ENCODE measurements around the gene MAP3K10. TPM values are rescaled to one million over a fixed set of nuclear protein-coding genes. Genes with fewer than 3 reads are reported as not detected.

MAP3K10 gene
- 17.3 TPM for total RNA-seq
- polyA plus RNA-seq (ENCODE audit: insufficient read depth, low read depth, low replicate concordance) = 15.0 TPM
- long read RNA-seq, donor 1 = 0 reads
- long read RNA-seq, donor 2 = 0 reads
- long read RNA-seq, donor 3, partial matches to known transcripts = 0 of 2 reads
- long read RNA-seq, donor 3, other reads (novel, unspliced or antisense) = 0 of 2 reads
- long read RNA-seq, donor 4 = 0 reads
- long read RNA-seq, donor 5 = 0 reads
- long read RNA-seq, donor 6 = 0 reads
- long read RNA-seq, donor 7, partial matches to known transcripts = 6 of 8 reads
- long read RNA-seq, donor 7, other reads (novel, unspliced or antisense) = 2 of 8 reads
- long read RNA-seq, donor 8, partial matches to known transcripts = 0 of 1 reads
- long read RNA-seq, donor 8, other reads (novel, unspliced or antisense) = 0 of 1 reads
- long read RNA-seq, donor 9 = 0 reads
- long read RNA-seq, donor 10, partial matches to known transcripts = 0 of 1 reads
- long read RNA-seq, donor 10, other reads (novel, unspliced or antisense) = 0 of 1 reads

DNA sequence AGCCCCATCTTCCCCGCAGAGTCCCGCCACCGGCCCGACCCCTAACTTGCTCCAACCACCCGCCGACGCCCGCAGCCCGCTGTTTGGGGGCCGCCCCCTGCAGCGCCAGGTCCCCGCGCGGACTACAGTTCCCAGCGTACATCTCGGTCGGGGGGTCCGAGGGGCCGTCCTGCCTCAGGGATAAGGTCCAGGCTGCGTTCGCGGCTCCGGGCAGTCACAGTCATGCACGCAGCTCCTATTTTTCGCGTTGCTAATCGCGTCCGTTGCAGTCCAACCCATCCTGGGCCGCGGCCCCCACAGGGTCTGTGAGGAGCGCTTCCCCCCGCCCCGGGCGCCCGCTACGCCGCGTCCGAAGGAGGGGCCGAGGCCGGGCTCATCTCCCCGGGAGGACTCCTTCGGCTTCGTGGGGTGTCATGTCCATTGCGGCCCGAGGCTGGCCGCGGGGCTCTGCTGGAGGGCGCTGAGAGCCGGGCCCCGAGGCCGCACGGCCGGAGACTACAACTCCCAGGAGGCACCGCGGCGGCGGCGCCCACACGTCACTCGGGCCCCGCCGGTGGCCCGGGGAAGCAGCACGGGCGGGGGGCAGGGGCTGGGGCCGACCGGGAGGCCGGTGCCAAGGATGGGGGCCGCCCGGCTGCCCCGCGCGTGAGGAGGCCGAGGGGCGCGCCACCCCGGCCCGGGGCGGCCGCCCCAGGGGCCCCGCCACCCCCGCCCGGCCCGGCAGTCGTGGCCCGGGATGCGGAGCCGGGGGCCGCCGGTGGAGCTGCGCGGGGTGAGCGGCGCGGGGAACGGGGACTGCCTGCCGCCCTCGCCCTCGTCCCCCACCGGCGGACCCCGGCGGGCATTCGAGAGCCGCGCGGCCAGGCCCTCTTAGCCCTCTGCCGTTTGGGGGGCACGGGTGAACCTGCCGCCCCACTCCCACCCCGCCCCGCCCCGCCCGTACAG, at the start of gene MAP3K10:
Gene MAP3K10 (plus strand): TSS at position 536 of the 945 bp plus-strand sequence. CDS start 606 bp downstream, outside the sequence.
- Histone ChIP-seq H3K27ac (ENCODE audit: low read depth in 2 of 2, low read length in 2 of 2) (peak within 1 kb of the TSS; percentile 77 to 93), H3K4me3 (ENCODE audit: low read length in 3 of 3) (peak within 1 kb of the TSS; percentile 58 to 85 (median 79)), H3K36me3 (ENCODE audit: control insufficient read depth in 2 of 3, insufficient read depth in 3 of 3, low read length in 3 of 3) (no peaks in the 10 kb centered on the region), H3K27me3 (ENCODE audit: control insufficient read depth, insufficient read depth, low read length) (no peaks in the 10 kb centered on the region), H3K9me3 (ENCODE audit: control insufficient read depth in 2 of 3, insufficient read depth in 1 of 3, low read length in 3 of 3) (no peaks in the 10 kb centered on the region), H3K9ac (ENCODE audit: low read length in 3 of 3) (peak within 1 kb of the TSS; percentile 45 to 90 (median 80)), H3K4me1 (ENCODE audit: control insufficient read depth in 2 of 3, insufficient read depth in 2 of 3, low read depth in 1 of 3, low read length in 3 of 3) (peaks cover 0 to 9% (median 0%) of the 10 kb centered on the region in 3 donors)
- FAIRE-seq (no peak), DNase-seq (peak; percentile 64 to 91 (median 77))
- intact Hi-C loops (cut with DNase I) = no loop called here
- TF ChIP-seq, protein P1, sequence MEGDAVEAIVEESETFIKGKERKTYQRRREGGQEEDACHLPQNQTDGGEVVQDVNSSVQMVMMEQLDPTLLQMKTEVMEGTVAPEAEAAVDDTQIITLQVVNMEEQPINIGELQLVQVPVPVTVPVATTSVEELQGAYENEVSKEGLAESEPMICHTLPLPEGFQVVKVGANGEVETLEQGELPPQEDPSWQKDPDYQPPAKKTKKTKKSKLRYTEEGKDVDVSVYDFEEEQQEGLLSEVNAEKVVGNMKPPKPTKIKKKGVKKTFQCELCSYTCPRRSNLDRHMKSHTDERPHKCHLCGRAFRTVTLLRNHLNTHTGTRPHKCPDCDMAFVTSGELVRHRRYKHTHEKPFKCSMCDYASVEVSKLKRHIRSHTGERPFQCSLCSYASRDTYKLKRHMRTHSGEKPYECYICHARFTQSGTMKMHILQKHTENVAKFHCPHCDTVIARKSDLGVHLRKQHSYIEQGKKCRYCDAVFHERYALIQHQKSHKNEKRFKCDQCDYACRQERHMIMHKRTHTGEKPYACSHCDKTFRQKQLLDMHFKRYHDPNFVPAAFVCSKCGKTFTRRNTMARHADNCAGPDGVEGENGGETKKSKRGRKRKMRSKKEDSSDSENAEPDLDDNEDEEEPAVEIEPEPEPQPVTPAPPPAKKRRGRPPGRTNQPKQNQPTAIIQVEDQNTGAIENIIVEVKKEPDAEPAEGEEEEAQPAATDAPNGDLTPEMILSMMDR (IDR thresholded peaks at IDR 0.05; ENCODE audit: borderline replicate concordance, extremely low read depth, insufficient read depth) = no peak

DNA sequence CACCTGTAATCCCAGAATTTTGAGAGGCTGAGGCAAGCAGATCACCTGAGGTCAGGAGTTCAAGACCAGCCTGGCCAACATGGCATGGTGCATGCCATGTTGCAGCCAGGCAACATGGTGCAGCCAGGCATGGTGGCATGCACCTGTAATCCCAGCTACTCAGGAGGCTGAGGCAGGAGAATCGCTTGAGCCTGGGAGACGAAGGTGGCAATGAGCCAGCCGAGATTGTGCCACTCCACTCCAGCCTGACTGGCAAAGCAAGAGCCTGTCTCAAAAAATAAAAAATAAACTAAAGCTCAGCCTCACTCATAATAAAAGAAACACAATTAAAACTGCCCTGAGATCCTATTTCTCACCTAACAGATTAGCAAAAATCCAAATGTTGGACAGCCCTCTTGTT, 49.7 kb upstream of the MAP3K10 start:
- intact Hi-C loops (cut with DNase I) = loop anchor here (5.0 kb wide), 1 partner anchor 81 kb away; no protein-coding TSS in a partner anchor
- peaks cover 0 to 3% (median 0%) of the 10 kb centered on the region in 3 donors for H3K9me3 ChIP-seq (ENCODE audit: control insufficient read depth in 2 of 3, insufficient read depth in 1 of 3, low read length in 3 of 3)
- no peak for DNase-seq
- H3K4me3 ChIP-seq (ENCODE audit: low read length in 3 of 3) = no peak overlapping the region
- TF ChIP-seq, protein P1 (IDR thresholded peaks at IDR 0.05; ENCODE audit: borderline replicate concordance, extremely low read depth, insufficient read depth) = no peak
- no peak overlapping the region for H3K27ac ChIP-seq (ENCODE audit: low read depth in 2 of 2, low read length in 2 of 2)
- H3K27me3 ChIP-seq (ENCODE audit: control insufficient read depth, insufficient read depth, low read length) = no peaks in the 10 kb centered on the region
- H3K9ac ChIP-seq (ENCODE audit: low read length in 3 of 3) = no peak overlapping the region
- H3K4me1 ChIP-seq (ENCODE audit: control insufficient read depth in 2 of 3, insufficient read depth in 2 of 3, low read depth in 1 of 3, low read length in 3 of 3) = no peaks in the 10 kb centered on the region
- no peaks in the 10 kb centered on the region for H3K36me3 ChIP-seq (ENCODE audit: control insufficient read depth in 2 of 3, insufficient read depth in 3 of 3, low read length in 3 of 3)
- FAIRE-seq = no peak

DNA sequence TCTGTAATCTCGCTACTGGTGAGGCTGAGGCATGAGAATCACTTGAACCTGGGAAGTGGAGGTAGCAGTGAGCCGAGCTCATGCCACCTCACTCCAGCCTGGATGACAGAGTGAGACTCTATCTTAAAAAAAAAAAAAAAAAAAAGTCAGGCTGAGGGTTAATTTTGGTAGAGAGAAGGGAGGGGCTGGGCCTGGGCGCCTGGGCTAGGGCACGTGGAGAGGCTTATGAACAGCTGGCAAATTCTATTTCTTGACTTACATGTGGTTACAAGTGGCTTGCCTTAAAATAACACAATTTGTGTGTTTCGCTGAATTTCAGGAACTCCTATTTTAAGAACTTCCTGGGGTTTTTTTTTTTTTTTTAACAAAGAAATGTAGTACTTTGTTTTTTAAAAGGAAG, 47.6 kb upstream of the MAP3K10 start:
- Histone ChIP-seq H3K9ac (ENCODE audit: low read length in 3 of 3) (no peak overlapping the region), H3K36me3 (ENCODE audit: control insufficient read depth in 2 of 3, insufficient read depth in 3 of 3, low read length in 3 of 3) (no peaks in the 10 kb centered on the region), H3K27ac (ENCODE audit: low read depth in 2 of 2, low read length in 2 of 2) (no peak overlapping the region), H3K4me3 (ENCODE audit: low read length in 3 of 3) (no peak overlapping the region), H3K9me3 (ENCODE audit: control insufficient read depth in 2 of 3, insufficient read depth in 1 of 3, low read length in 3 of 3) (peaks cover 0 to 2% (median 0%) of the 10 kb centered on the region in 3 donors), H3K27me3 (ENCODE audit: control insufficient read depth, insufficient read depth, low read length) (no peaks in the 10 kb centered on the region), H3K4me1 (ENCODE audit: control insufficient read depth in 2 of 3, insufficient read depth in 2 of 3, low read depth in 1 of 3, low read length in 3 of 3) (no peaks in the 10 kb centered on the region)
- no peak for FAIRE-seq
- no peak for DNase-seq
- intact Hi-C loops (cut with DNase I) = loop anchor here (5.0 kb wide), 1 partner anchor 79 kb away; no protein-coding TSS in a partner anchor
- TF ChIP-seq, protein P1 (IDR thresholded peaks at IDR 0.05; ENCODE audit: borderline replicate concordance, extremely low read depth, insufficient read depth) = no peak
